Placental pericyte (primary cell): ENCODE data around the gene BAIAP2. TPM values are rescaled to one million over a fixed set of nuclear protein-coding genes. Genes with fewer than 3 reads are reported as not detected.

ENCODE experiments used
- small RNA-seq: library from RNA; depleted of rRNA; stranded (forward); fragments of <200 nt; gene quantifications from one replicate; pipeline ENCODE3, GENCODE V24; 2012; ENCODE audit warnings: low replicate concordance
- total RNA-seq: library from RNA; depleted of rRNA; stranded (reverse); fragments of >200 nt; gene quantifications from 2 replicates; pipeline ENCODE4 v1.2.3, GENCODE V29; 2012

Gene BAIAP2, protein sequence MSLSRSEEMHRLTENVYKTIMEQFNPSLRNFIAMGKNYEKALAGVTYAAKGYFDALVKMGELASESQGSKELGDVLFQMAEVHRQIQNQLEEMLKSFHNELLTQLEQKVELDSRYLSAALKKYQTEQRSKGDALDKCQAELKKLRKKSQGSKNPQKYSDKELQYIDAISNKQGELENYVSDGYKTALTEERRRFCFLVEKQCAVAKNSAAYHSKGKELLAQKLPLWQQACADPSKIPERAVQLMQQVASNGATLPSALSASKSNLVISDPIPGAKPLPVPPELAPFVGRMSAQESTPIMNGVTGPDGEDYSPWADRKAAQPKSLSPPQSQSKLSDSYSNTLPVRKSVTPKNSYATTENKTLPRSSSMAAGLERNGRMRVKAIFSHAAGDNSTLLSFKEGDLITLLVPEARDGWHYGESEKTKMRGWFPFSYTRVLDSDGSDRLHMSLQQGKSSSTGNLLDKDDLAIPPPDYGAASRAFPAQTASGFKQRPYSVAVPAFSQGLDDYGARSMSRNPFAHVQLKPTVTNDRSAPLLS
- total RNA-seq, result 26.5 and 32.8 TPM in 2 replicates

DNA sequence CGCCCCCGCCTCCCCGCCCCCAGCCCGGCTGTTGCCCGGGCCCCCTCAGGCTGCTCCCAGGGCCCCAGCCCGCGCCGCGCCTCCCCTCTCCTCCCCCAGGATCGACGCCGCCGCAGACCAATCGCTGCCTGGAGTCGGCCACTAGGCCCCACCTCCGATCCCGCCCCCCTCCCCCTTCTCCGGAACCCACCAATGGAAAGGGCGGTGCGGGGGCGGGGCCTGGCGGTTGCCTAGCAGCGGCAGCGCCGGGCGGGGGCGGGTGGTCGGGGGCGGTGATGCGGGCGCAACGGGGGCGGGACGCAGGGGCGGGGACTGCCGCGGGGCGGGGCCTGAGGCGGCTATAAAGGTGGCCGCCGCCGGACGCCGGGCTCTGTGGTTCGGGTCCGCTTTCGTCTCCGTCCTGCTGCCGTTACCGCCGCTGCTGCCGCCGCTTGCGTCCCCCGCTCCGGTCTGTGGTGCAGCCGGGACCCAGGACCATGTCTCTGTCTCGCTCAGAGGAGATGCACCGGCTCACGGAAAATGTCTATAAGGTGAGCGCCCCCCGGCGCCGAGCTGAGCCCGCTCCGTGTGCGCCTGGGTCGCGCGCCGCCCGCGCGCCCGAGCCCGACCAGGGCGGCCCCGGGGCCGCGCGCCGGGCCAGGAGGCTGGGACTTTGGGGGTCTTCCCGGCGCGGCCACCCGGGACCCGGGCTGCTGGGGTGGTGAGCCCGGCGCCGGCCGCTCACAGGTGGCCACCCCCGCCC, at the start of gene BAIAP2:
Gene BAIAP2, plus strand, starts transcription at position 373 of the 742 bp plus-strand sequence. Its CDS starts 104 bp downstream, at position 477.

DNA sequence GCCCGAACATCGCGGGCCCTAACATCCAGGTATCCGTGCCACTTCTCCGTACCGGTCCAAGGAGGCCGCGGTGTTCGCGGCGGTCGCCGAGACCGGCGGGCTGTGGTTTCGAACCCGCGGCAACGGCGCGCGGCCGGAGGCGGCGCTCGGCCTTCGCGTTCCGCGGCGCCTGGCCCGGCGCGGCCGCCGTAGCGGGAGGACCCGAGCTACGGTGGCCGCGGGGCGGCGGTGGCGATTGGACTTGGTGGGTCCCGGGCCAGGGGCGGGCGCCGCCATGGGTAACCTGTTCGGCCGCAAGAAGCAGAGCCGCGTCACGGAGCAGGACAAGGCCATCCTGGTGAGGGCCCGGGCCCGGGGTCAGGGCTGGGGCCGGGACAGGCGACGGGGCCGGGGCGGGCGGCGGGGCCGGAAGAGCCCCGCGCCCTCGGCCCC, 43.3 kb upstream of the BAIAP2 start, which contains the start of gene CHMP6:
Gene CHMP6, plus strand, starts transcription at position 197 of the 432 bp plus-strand sequence. Its CDS starts 78 bp downstream, at position 275.

DNA sequence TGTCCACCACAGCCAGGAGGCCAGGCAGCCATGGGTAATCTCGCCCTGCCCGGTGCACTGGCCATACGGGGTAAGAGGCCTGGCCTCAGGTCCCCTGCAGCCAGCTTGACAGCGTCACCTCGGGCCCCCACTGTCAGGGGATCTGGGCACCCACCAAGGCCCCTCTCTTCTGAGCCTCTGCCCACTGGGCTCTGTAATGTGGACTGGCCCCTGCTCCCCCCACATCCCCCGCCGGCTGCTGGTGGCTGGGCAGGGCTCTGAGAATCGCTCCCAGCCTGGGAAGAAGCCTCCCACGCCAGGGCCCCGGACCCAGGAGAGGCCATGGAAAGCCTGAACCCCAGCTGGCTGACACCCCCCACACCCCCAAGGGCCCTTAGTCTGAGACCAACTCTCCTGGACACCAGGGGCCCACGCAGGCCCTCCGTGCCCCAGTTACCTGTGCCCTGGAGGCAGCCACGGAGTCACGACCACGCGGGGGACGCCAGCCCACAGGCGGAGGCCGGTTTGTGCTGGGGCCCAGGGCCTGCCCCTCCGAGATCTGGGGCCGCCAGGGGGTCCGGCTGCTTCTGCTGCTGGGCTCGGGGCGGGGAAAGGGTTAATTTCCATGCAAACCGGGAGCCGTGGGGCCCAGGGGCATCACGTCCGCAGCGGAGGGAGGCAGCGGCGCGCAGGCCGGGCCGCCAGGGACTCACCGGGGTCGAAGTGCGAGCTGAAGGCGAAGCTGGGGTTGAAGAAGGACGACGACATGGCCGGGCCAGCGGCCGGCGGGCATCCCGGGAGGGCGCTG, 130.5 kb downstream of the BAIAP2 start, which contains the start of gene PVALEF:
Gene PVALEF, plus strand, starts transcription at position 262 of the 787 bp plus-strand sequence. CDS start 15,720 bp downstream, outside the sequence.

DNA sequence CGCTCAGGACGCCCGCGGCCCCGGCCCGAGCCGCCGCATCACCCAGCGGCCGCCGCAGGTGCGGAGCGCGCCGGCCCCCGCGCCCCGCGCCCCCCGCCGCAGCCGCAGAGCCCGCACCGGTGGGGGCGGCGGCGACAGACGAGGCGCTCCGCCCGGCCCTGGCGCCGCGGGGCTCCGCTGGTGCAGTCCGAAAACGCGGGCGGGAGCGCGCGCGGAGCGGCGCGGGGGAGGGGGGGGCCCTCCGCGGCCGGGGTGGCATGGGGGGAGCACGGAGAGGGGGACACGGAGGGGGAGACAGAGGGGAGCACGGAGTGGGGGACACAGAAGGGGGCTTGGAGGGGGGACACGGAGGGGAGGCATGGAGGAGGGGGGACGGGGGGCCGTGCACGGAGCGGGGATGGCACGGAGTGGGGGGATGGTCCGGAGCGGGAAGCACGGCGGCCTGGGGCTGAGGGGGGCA, 131.1 kb downstream of the BAIAP2 start, which contains the start of gene AATK:
Gene AATK, minus strand, starts transcription at position 189 of the 460 bp plus-strand sequence. CDS start 229 bp downstream, outside the sequence.

Small RNAs within 50 kb of the gene (small RNA-seq; reads per million reads assigned to genes)
- 0.20 reads per million for gene MIR1250
- gene MIR3065, result 0.88 reads per million, percentile 40 among the genes with 10 or more reads in this experiment
- not detected for gene MIR657

Other genes with a start within 250 kb of the BAIAP2 start
- 23.2 and 24.5 TPM in 2 replicates for gene CHMP6, start 43.3 kb upstream of the BAIAP2 start, total RNA-seq
- not detected in 2 replicates for gene PVALEF, start 130.4 kb downstream of the BAIAP2 start, total RNA-seq
- gene AATK, start 131.1 kb downstream of the BAIAP2 start, total RNA-seq, result under 0.01 TPM in 1 of 2 replicates, not detected in the other
- gene CEP131, start 187.8 kb downstream of the BAIAP2 start, total RNA-seq, result 9.4 and 15.6 TPM in 2 replicates
- gene TEPSIN, start 203.9 kb downstream of the BAIAP2 start, total RNA-seq, result 16.9 and 24.9 TPM in 2 replicates
- gene NDUFAF8, start 204.2 kb downstream of the BAIAP2 start, total RNA-seq, result 21.5 and 69.6 TPM in 2 replicates